ENCODE data around the gene LARGE2. TPM values are rescaled to one million over a fixed set of nuclear protein-coding genes. Genes with fewer than 3 reads are reported as not detected.

Gene LARGE2
- polyA plus RNA-seq, 1 donor from 2014 or later = not detected

DNA sequence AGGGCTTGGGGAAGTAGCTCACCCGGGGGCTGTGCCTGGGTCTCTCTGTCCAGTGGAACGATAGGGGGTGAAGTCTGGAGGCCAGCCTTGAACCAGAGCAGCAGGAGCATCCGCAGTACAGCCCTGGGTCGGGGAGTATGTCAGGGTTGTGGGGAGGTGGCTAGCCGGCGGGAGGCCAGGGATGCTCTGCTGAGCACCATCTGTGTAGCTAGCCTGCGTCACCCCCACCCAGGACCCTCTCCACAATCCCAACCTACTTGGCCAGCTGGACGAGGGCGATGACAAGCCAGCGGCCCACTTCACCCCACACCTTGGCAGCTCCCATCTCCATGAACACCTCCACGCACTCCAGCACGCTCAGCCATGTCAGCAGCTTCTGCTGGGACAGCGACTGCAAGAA lies 7.0 kb upstream of the LARGE2 start:
- H3K9me2 ChIP-seq (ENCODE audit: insufficient read depth, low read length) = no peaks in the 10 kb centered on the region
- no peak overlapping the region for H3K4me3 ChIP-seq (ENCODE audit: low read length)
- peaks cover 6% of the 10 kb centered on the region for H3K79me2 ChIP-seq (replicated peaks; ENCODE audit: insufficient read depth, low read length)
- no peak overlapping the region for H2AFZ ChIP-seq (ENCODE audit: low read depth, low read length)
- no peak overlapping the region for H3K9ac ChIP-seq (ENCODE audit: low read length)
- TF ChIP-seq MXI1 (conservative IDR thresholded peaks at IDR 0.05; ENCODE audit: poor library complexity, severe bottlenecking) (no peak), TAF1 (IDR thresholded peaks at IDR 0.05; ENCODE audit: low read depth) (no peak), SMC3 (conservative IDR thresholded peaks at IDR 0.05; ENCODE audit: poor library complexity) (no peak), EP300 (conservative IDR thresholded peaks at IDR 0.05; ENCODE audit: poor library complexity, severe bottlenecking) (no peak), POLR2AphosphoS5 (IDR thresholded peaks at IDR 0.05) (no peak), EZH2 (IDR thresholded peaks at IDR 0.05; ENCODE audit: borderline replicate concordance, insufficient read depth, low read length, poor library complexity, severe bottlenecking) (no peak), RAD21 (conservative IDR thresholded peaks at IDR 0.05) (no peak), REST (IDR thresholded peaks at IDR 0.05; ENCODE audit: borderline replicate concordance) (no peak)
- TF ChIP-seq, protein P1, sequence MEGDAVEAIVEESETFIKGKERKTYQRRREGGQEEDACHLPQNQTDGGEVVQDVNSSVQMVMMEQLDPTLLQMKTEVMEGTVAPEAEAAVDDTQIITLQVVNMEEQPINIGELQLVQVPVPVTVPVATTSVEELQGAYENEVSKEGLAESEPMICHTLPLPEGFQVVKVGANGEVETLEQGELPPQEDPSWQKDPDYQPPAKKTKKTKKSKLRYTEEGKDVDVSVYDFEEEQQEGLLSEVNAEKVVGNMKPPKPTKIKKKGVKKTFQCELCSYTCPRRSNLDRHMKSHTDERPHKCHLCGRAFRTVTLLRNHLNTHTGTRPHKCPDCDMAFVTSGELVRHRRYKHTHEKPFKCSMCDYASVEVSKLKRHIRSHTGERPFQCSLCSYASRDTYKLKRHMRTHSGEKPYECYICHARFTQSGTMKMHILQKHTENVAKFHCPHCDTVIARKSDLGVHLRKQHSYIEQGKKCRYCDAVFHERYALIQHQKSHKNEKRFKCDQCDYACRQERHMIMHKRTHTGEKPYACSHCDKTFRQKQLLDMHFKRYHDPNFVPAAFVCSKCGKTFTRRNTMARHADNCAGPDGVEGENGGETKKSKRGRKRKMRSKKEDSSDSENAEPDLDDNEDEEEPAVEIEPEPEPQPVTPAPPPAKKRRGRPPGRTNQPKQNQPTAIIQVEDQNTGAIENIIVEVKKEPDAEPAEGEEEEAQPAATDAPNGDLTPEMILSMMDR (IDR thresholded peaks at IDR 0.05; ENCODE audit: poor library complexity, severe bottlenecking) = no peak
- no peaks in the 10 kb centered on the region for H3K27me3 ChIP-seq (ENCODE audit: insufficient read depth, low read depth, low read length)
- no peaks in the 10 kb centered on the region for H3K36me3 ChIP-seq (ENCODE audit: insufficient read depth, low read length)
- no peak overlapping the region for H3K27ac ChIP-seq (ENCODE audit: low read length)
- no peaks in the 10 kb centered on the region for H3K9me3 ChIP-seq (ENCODE audit: low read length)
- H3F3A ChIP-seq (ENCODE audit: insufficient read depth, low read length, poor library complexity, severe bottlenecking) = peaks cover 8% of the 10 kb centered on the region
- H3K4me2 ChIP-seq (ENCODE audit: low read length) = no peak overlapping the region
- H4K20me1 ChIP-seq (ENCODE audit: insufficient read depth) = no peaks in the 10 kb centered on the region

- no peaks in the 10 kb centered on the region for H3K36me3 ChIP-seq (ENCODE audit: insufficient read depth, low read length)
- H3K79me2 ChIP-seq (replicated peaks; ENCODE audit: insufficient read depth, low read length) = peaks cover 6% of the 10 kb centered on the region
- H3K9me2 ChIP-seq (ENCODE audit: insufficient read depth, low read length) = no peaks in the 10 kb centered on the region
- no peaks in the 10 kb centered on the region for H3K9me3 ChIP-seq (ENCODE audit: low read length)
- H3K9ac ChIP-seq (ENCODE audit: low read length) = peak overlapping the region; percentile 90
- peak overlapping the region; percentile 98 for H3K4me3 ChIP-seq (ENCODE audit: low read length)
- peaks cover 8% of the 10 kb centered on the region for H3F3A ChIP-seq (ENCODE audit: insufficient read depth, low read length, poor library complexity, severe bottlenecking)
- no peaks in the 10 kb centered on the region for H4K20me1 ChIP-seq (ENCODE audit: insufficient read depth)
- TF ChIP-seq EP300 (conservative IDR thresholded peaks at IDR 0.05; ENCODE audit: poor library complexity, severe bottlenecking) = no peak
- no peak for TF ChIP-seq EZH2 (IDR thresholded peaks at IDR 0.05; ENCODE audit: borderline replicate concordance, insufficient read depth, low read length, poor library complexity, severe bottlenecking)
- no peak for TF ChIP-seq POLR2AphosphoS5 (IDR thresholded peaks at IDR 0.05)
- TF ChIP-seq REST (IDR thresholded peaks at IDR 0.05; ENCODE audit: borderline replicate concordance) = no peak
- no peak for TF ChIP-seq RAD21 (conservative IDR thresholded peaks at IDR 0.05)
- TF ChIP-seq TAF1 (IDR thresholded peaks at IDR 0.05; ENCODE audit: low read depth) = no peak
- TF ChIP-seq MXI1 (conservative IDR thresholded peaks at IDR 0.05; ENCODE audit: poor library complexity, severe bottlenecking) = no peak
- TF ChIP-seq SMC3 (conservative IDR thresholded peaks at IDR 0.05; ENCODE audit: poor library complexity) = no peak
- TF ChIP-seq, protein P1 (IDR thresholded peaks at IDR 0.05; ENCODE audit: poor library complexity, severe bottlenecking) = no peak
- peaks cover 16% of the 10 kb centered on the region for H3K27me3 ChIP-seq (ENCODE audit: insufficient read depth, low read depth, low read length)
- H3K27ac ChIP-seq (ENCODE audit: low read length) = peak overlapping the region; percentile 90
- H3K4me2 ChIP-seq (ENCODE audit: low read length) = peak overlapping the region; percentile 96
- H2AFZ ChIP-seq (ENCODE audit: low read depth, low read length) = peak overlapping the region; percentile 94
These were observed 5.2 kb upstream of the LARGE2 start for GRCh38 chr11:45917286-45917622.

Data from neural cell (in vitro differentiated cells).